HepG2 (cell line): ENCODE measurements around the gene RNF13. TPM values are rescaled to one million over a fixed set of nuclear protein-coding genes. Genes with fewer than 3 reads are reported as not detected.

Source experiments
- ATAC-seq: fragments of 200-7000 bp; cut with Tn5 transposase; 3 replicates; pipeline ENCODE4 v1.9.1; 2020; ENCODE audit warnings: mild to moderate bottlenecking, moderate library complexity
- BruUV-seq: library from RNA; stranded (reverse); fragments of 400-500 nt; replicated peaks from 2 replicates; lab custom pipeline; 2021; lab: Mats Ljungman, UMichigan
- CTCF ChIA-PET: fragments of 300-600 bp; formaldehyde crosslinking; extraction: SDS; loops from one replicate; lab custom pipeline; 2021; ENCODE audit warnings: low total read pairs, inconsistent platforms, low intra/inter-chr PET ratio; lab: Yijun Ruan, JAX
- POLR2A ChIA-PET: fragments of 350-600 bp; sonication (Branson Sonifier 250); formaldehyde crosslinking; loops from one replicate; lab custom pipeline; 2020; ENCODE audit warnings: antibody characterized with exemption, inconsistent platforms; lab: Yijun Ruan, JAX
- DNase-seq: peaks from one replicate; pipeline ENCODE4 v3.0.0-alpha.2; 2015; ENCODE audit warnings: low spot score
- FAIRE-seq: peaks from 3 replicates; lab custom pipeline; 2011; peaks lifted over from hg19 to GRCh38; lab: Jason Lieb, UNC
- H2AFZ ChIP-seq: one replicate; pipeline ENCODE4 v1.6.1; 2011; ENCODE audit warnings: low read length, inconsistent platforms
- H3K27ac ChIP-seq: fragments of 300-600 bp; 3 replicates; pipeline ENCODE4 v1.8.0; 2011; ENCODE audit warnings: mixed run types, mild to moderate bottlenecking, mixed read lengths, low read length, inconsistent platforms; ENCODE audit not compliant: insufficient read depth; ENCODE audit errors: extremely low read length
- H3K27me3 ChIP-seq, 2 experiments: fragments of 200-600 bp in 1 of 2; 2 replicates in 1 of 2; 3 replicates in 1 of 2; pipeline versions ENCODE4 v1.6.0 to v1.8.0; 2011; ENCODE audit warnings: low read length in 2 of 2, mild to moderate bottlenecking in 2 of 2, moderate library complexity in 2 of 2, inconsistent platforms in 1 of 2; ENCODE audit not compliant: insufficient read depth in 2 of 2, control insufficient read depth in 1 of 2
- H3K36me3 ChIP-seq, 2 experiments: fragments of 200-600 bp in 1 of 2; replicated peaks in 1 of 2; 2 replicates in 1 of 2; 3 replicates in 1 of 2; pipeline versions ENCODE4 v1.5.1 to v1.8.0; 2011; ENCODE audit warnings: low read length in 2 of 2, inconsistent platforms in 1 of 2; ENCODE audit not compliant: insufficient read depth in 2 of 2, control insufficient read depth in 1 of 2
- H3K4me1 ChIP-seq: 2 replicates; pipeline ENCODE4 v1.5.1; 2012; ENCODE audit warnings: low read length, inconsistent platforms; ENCODE audit not compliant: insufficient read depth
- H3K4me2 ChIP-seq: 2 replicates; pipeline ENCODE4 v1.6.0; 2011; ENCODE audit warnings: low read depth, low read length, inconsistent platforms
- H3K4me3 ChIP-seq, 3 experiments: fragments of 200-600 bp in 1 of 3; sonication (generic), shearing (Covaris generic) in 1 of 3; replicated peaks in 1 of 3; 2 replicates each; pipeline ENCODE4 v1.5.1; 2011 to 2016; ENCODE audit warnings: low read length in 3 of 3, inconsistent platforms in 2 of 3, low read depth in 2 of 3, mild to moderate bottlenecking in 2 of 3, control low read depth in 1 of 3, mixed read lengths in 1 of 3; ENCODE audit not compliant: insufficient read depth in 1 of 3
- H3K79me2 ChIP-seq: one replicate; pipeline ENCODE4 v1.6.1; 2011; ENCODE audit warnings: low read length, inconsistent platforms; ENCODE audit not compliant: insufficient read depth
- H3K9ac ChIP-seq: 2 replicates; pipeline ENCODE4 v1.6.0; 2011; ENCODE audit warnings: mild to moderate bottlenecking, low read depth, low read length, inconsistent platforms; ENCODE audit not compliant: insufficient read depth
- H3K9me3 ChIP-seq: 2 replicates; pipeline ENCODE4 v1.5.1; 2012; ENCODE audit warnings: mild to moderate bottlenecking, low read length
- H4K20me1 ChIP-seq: 2 replicates; pipeline ENCODE4 v1.6.0; 2011; ENCODE audit warnings: inconsistent platforms, mild to moderate bottlenecking, low read length, moderate library complexity; ENCODE audit not compliant: insufficient read depth
- ARID2 ChIP-seq: sonication (generic); formaldehyde crosslinking; IDR thresholded peaks from 2 replicates; pipeline ENCODE4 v1.8.1; 2022; ENCODE audit warnings: mild to moderate bottlenecking, missing genetic modification reagents, borderline replicate concordance
- HMGA1 ChIP-seq: sonication (generic); formaldehyde crosslinking; conservative IDR thresholded peaks from 2 replicates; pipeline ENCODE4 v1.4.0; 2020; ENCODE audit warnings: missing genetic modification reagents
- MAFF ChIP-seq: IDR thresholded peaks from 2 replicates; pipeline ENCODE4 v1.6.1; 2011; ENCODE audit warnings: low read depth, low read length, improper control_type of control experiment
- MBD4 ChIP-seq: IDR thresholded peaks from 2 replicates; pipeline ENCODE4 v1.6.1; 2012; ENCODE audit warnings: low read length, inconsistent platforms, borderline replicate concordance
- MED1 ChIP-seq: sonication (generic); formaldehyde crosslinking; IDR thresholded peaks from 2 replicates; pipeline ENCODE4 v1.4.0; 2020; ENCODE audit warnings: missing genetic modification reagents
- MYNN ChIP-seq: sonication (generic); formaldehyde crosslinking; IDR thresholded peaks from 2 replicates; pipeline ENCODE4 v1.4.0; 2020; ENCODE audit warnings: mild to moderate bottlenecking, low read depth, missing genetic modification reagents
- NR2F2 ChIP-seq: IDR thresholded peaks from 2 replicates; pipeline ENCODE4 v1.6.1; 2012; ENCODE audit warnings: low read depth, inconsistent platforms, borderline replicate concordance
- SMAD9 ChIP-seq: sonication (generic); formaldehyde crosslinking; IDR thresholded peaks from 2 replicates; pipeline ENCODE4 v1.5.1; 2020; ENCODE audit warnings: mild to moderate bottlenecking, missing genetic modification reagents
- SP1 ChIP-seq, 2 experiments: fragments of 450-650 bp in 1 of 2; sonication (generic) in 1 of 2; formaldehyde crosslinking in 1 of 2; IDR thresholded peaks; 2 replicates each; pipeline versions ENCODE4 v1.4.0 to v1.6.1; 2016 to 2020; ENCODE audit warnings: missing genetic modification reagents in 1 of 2
- WGBS: methylation state at CpG from one replicate; pipeline ENCODE4 v1.1.6; 2017; ENCODE audit warnings: low lambda C conversion rate; 5-methylcytosine and 5-hydroxymethylcytosine counted together
- in situ Hi-C: cut with HindIII; loops from 2 replicates; pipeline ENCODE4 v1.10.0; 2017; ENCODE audit warnings: low pct_unique_long_range_greater_than_20kb; ENCODE audit not compliant: extremely low pct_ligation_motif_present
- intact Hi-C: fragments of 100-400 bp; cut with micrococcal nuclease; formaldehyde crosslinking; loops from one replicate; pipeline ENCODE4 v1.10.0; 2022; ENCODE audit not compliant: unreplicated experiment
- polyA plus RNA-seq, 8 experiments: library from polyadenylated mRNA; depleted of rRNA in 3 of 8; stranded (reverse) in 7 of 8; unstranded in 1 of 8; fragments of >200 nt; fragmentation: Illumina TruSeq in 4 of 8; extraction: Trizol in 4 of 8; gene quantifications; 2 replicates each; pipeline versions ENCODE4 v1.2.1 to v1.2.3, GENCODE V29; 2011 to 2016; ENCODE audit warnings: low read depth in 4 of 8, missing spikeins in 1 of 8, mixed read lengths in 1 of 8; ENCODE audit not compliant: insufficient read depth in 1 of 8
- total RNA-seq, 5 experiments: library from RNA; depleted of rRNA; stranded (reverse); fragments of >200 nt; fragmentation: Illumina TruSeq; extraction: Trizol; gene quantifications; 2 replicates each; pipeline ENCODE4 v1.2.3, GENCODE V29; 2016; ENCODE audit warnings: low read depth in 1 of 5
- TF ChIP-seq, protein P1 (sequence below): sonication (generic); formaldehyde crosslinking; IDR thresholded peaks from 2 replicates; pipeline ENCODE4 v1.5.1; 2020; ENCODE audit warnings: mild to moderate bottlenecking, missing genetic modification reagents, moderate library complexity
- TF ChIP-seq, protein P2 (sequence below): sonication (generic); formaldehyde crosslinking; conservative IDR thresholded peaks from 2 replicates; pipeline ENCODE4 v1.8.0; 2022; ENCODE audit warnings: low read depth, missing genetic modification reagents
- TF ChIP-seq, protein P3 (sequence below): sonication (generic); formaldehyde crosslinking; IDR thresholded peaks from 2 replicates; pipeline ENCODE4 v1.5.1; 2020; ENCODE audit warnings: mild to moderate bottlenecking, missing genetic modification reagents, borderline replicate concordance
- TF ChIP-seq, protein P4 (sequence below): sonication (generic); formaldehyde crosslinking; IDR thresholded peaks from 2 replicates; pipeline ENCODE4 v1.5.1; 2020; ENCODE audit warnings: mild to moderate bottlenecking, missing genetic modification reagents, moderate library complexity

The RNF13 gene
- total and polyA plus RNA-seq, 2 of the 13 experiments (the other 11 are each of a cell fraction or from before 2014, with no cell fraction given), result 39.8 to 46.0 TPM

DNA sequence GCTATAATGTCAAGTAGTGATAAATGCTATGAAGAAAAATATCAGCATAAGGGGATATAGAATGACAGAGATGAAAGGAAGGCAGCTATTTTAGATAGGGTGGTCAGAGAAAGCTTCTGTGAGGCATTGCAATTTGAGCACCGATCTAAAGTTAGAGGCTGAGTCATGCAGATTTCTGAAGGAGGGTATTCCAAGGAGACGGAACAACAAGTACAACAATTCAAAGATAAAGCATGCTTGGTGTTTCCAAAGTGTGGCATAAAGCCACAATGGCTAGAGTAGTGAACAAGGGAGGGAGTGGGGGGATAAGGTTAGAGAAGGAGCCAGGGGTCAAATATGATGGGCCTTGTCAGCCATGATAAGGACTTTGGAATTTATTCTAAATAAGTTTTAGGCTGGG, 85.8 kb downstream of the RNF13 start:
- no peak overlapping the region for H3K4me2 ChIP-seq
- FAIRE-seq, result no peak
- no peaks in the 10 kb centered on the region; the same call in 1 of the 2 replicates for H3K4me1 ChIP-seq
- H3K9me3 ChIP-seq, result no peaks in the 10 kb centered on the region
- H3K79me2 ChIP-seq, result no peaks in the 10 kb centered on the region
- H3K4me3 ChIP-seq, result no peak overlapping the region
- BruUV-seq, result no TSS peak
- in situ Hi-C loops, result no loop called here
- H3K36me3 ChIP-seq, result peaks cover 0 to 6% of the 10 kb centered on the region in 2 experiments; a peak in 1 of 5 replicates
- H4K20me1 ChIP-seq, result no peaks in the 10 kb centered on the region
- TF ChIP-seq, protein P1, sequence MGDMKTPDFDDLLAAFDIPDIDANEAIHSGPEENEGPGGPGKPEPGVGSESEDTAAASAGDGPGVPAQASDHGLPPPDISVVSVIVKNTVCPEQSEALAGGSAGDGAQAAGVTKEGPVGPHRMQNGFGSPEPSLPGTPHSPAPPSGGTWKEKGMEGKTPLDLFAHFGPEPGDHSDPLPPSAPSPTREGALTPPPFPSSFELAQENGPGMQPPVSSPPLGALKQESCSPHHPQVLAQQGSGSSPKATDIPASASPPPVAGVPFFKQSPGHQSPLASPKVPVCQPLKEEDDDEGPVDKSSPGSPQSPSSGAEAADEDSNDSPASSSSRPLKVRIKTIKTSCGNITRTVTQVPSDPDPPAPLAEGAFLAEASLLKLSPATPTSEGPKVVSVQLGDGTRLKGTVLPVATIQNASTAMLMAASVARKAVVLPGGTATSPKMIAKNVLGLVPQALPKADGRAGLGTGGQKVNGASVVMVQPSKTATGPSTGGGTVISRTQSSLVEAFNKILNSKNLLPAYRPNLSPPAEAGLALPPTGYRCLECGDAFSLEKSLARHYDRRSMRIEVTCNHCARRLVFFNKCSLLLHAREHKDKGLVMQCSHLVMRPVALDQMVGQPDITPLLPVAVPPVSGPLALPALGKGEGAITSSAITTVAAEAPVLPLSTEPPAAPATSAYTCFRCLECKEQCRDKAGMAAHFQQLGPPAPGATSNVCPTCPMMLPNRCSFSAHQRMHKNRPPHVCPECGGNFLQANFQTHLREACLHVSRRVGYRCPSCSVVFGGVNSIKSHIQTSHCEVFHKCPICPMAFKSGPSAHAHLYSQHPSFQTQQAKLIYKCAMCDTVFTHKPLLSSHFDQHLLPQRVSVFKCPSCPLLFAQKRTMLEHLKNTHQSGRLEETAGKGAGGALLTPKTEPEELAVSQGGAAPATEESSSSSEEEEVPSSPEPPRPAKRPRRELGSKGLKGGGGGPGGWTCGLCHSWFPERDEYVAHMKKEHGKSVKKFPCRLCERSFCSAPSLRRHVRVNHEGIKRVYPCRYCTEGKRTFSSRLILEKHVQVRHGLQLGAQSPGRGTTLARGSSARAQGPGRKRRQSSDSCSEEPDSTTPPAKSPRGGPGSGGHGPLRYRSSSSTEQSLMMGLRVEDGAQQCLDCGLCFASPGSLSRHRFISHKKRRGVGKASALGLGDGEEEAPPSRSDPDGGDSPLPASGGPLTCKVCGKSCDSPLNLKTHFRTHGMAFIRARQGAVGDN (CRISPR knock-in tag), result no peak
- TF ChIP-seq MYNN (no peak), MED1 (CRISPR knock-in tag) (no peak), NR2F2 (no peak), ARID2 (CRISPR knock-in tag) (no peak), SP1 (IDR thresholded peaks at IDR 0.05) (no peak), SP1 (CRISPR knock-in tag; IDR thresholded peaks at IDR 0.05) (no peak), MAFF (no peak), MBD4 (no peak), SMAD9 (CRISPR knock-in tag) (no peak), HMGA1 (no peak)
- TF ChIP-seq, protein P2, sequence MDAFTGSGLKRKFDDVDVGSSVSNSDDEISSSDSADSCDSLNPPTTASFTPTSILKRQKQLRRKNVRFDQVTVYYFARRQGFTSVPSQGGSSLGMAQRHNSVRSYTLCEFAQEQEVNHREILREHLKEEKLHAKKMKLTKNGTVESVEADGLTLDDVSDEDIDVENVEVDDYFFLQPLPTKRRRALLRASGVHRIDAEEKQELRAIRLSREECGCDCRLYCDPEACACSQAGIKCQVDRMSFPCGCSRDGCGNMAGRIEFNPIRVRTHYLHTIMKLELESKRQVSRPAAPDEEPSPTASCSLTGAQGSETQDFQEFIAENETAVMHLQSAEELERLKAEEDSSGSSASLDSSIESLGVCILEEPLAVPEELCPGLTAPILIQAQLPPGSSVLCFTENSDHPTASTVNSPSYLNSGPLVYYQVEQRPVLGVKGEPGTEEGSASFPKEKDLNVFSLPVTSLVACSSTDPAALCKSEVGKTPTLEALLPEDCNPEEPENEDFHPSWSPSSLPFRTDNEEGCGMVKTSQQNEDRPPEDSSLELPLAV (CRISPR knock-in tag), result no peak
- TF ChIP-seq, protein P3, sequence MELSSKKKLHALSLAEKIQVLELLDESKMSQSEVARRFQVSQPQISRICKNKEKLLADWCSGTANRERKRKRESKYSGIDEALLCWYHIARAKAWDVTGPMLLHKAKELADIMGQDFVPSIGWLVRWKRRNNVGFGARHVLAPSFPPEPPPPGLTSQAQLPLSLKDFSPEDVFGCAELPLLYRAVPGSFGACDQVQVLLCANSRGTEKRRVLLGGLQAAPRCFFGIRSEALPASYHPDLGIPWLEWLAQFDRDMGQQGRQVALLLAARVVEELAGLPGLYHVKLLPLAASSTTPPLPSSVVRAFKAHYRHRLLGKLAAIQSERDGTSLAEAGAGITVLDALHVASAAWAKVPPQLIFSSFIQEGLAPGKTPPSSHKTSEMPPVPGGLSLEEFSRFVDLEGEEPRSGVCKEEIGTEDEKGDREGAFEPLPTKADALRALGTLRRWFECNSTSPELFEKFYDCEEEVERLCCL (CRISPR knock-in tag), result no peak
- TF ChIP-seq, protein P4, sequence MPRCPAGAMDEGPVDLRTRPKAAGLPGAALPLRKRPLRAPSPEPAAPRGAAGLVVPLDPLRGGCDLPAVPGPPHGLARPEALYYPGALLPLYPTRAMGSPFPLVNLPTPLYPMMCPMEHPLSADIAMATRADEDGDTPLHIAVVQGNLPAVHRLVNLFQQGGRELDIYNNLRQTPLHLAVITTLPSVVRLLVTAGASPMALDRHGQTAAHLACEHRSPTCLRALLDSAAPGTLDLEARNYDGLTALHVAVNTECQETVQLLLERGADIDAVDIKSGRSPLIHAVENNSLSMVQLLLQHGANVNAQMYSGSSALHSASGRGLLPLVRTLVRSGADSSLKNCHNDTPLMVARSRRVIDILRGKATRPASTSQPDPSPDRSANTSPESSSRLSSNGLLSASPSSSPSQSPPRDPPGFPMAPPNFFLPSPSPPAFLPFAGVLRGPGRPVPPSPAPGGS, result no peak
- no peaks in the 10 kb centered on the region for H3K27me3 ChIP-seq
- 97% methylated on average over 2 of the region's 2 CpGs for WGBS
- ChIA-PET CTCF (no interaction called here), POLR2A (no interaction called here)
- no peak overlapping the region for H3K9ac ChIP-seq
- H2AFZ ChIP-seq, result no peak overlapping the region
- no peak for ATAC-seq
- intact Hi-C loops, result no loop called here
- H3K27ac ChIP-seq, result no peak overlapping the region
- no peak for DNase-seq
